Trophoblast cell (in vitro differentiated cells and primary cell): ENCODE measurements around the gene ADARB2.

Experiments used
- DNase-seq, 2 donors: peaks; one replicate each; pipeline ENCODE4 v3.0.0-alpha.2; 2016
- H2AFZ ChIP-seq: 2 replicates; pipeline ENCODE4 v1.6.1; 2013; ENCODE audit warnings: low read length, moderate library complexity, mild to moderate bottlenecking; ENCODE audit not compliant: insufficient read depth, poor library complexity
- H2AK5ac ChIP-seq: 2 replicates; pipeline ENCODE4 v1.6.1; 2013; ENCODE audit warnings: mild to moderate bottlenecking, low read length
- H2BK120ac ChIP-seq: 2 replicates; pipeline ENCODE4 v1.6.1; 2013; ENCODE audit warnings: low read length, mild to moderate bottlenecking, moderate library complexity; ENCODE audit not compliant: insufficient read depth, poor library complexity
- H2BK12ac ChIP-seq: 2 replicates; pipeline ENCODE4 v1.6.1; 2013; ENCODE audit warnings: mild to moderate bottlenecking, low read length, moderate library complexity
- H2BK5ac ChIP-seq: 2 replicates; pipeline ENCODE4 v1.6.1; 2013; ENCODE audit warnings: low read length, low read depth, moderate library complexity, mild to moderate bottlenecking; ENCODE audit not compliant: poor library complexity
- H3K14ac ChIP-seq: 2 replicates; pipeline ENCODE4 v1.6.1; 2013; ENCODE audit warnings: mild to moderate bottlenecking, low read length
- H3K18ac ChIP-seq: 2 replicates; pipeline ENCODE4 v1.6.1; 2013; ENCODE audit warnings: mild to moderate bottlenecking, low read length
- H3K23ac ChIP-seq: 2 replicates; pipeline ENCODE4 v1.6.1; 2013; ENCODE audit warnings: low read length
- H3K27ac ChIP-seq: 2 replicates; pipeline ENCODE4 v1.5.1; 2013; ENCODE audit warnings: low read depth, mild to moderate bottlenecking, inconsistent platforms, low read length, moderate library complexity
- H3K27me3 ChIP-seq: 2 replicates; pipeline ENCODE4 v1.6.1; 2013; ENCODE audit warnings: inconsistent platforms, mild to moderate bottlenecking, low read length, moderate library complexity; ENCODE audit not compliant: insufficient read depth
- H3K36me3 ChIP-seq, 2 experiments: 1 replicate in 1 of 2; 2 replicates in 1 of 2; pipeline ENCODE4 v1.6.1; 2013; ENCODE audit warnings: low read length in 2 of 2, mild to moderate bottlenecking in 2 of 2, moderate library complexity in 1 of 2; ENCODE audit not compliant: insufficient read depth in 2 of 2, control insufficient read depth in 1 of 2
- H3K4ac ChIP-seq: 2 replicates; pipeline ENCODE4 v1.6.1; 2013; ENCODE audit warnings: low read depth, mild to moderate bottlenecking, low read length, moderate library complexity
- H3K4me1 ChIP-seq, 2 experiments: 1 replicate in 1 of 2; 2 replicates in 1 of 2; pipeline ENCODE4 v1.6.1; 2013; ENCODE audit warnings: low read length in 2 of 2, mild to moderate bottlenecking in 2 of 2, moderate library complexity in 1 of 2; ENCODE audit not compliant: insufficient read depth in 2 of 2, control insufficient read depth in 1 of 2
- H3K4me2 ChIP-seq: 2 replicates; pipeline ENCODE4 v1.6.1; 2013; ENCODE audit warnings: inconsistent platforms, mild to moderate bottlenecking, low read length, moderate library complexity
- H3K4me3 ChIP-seq: 2 replicates; pipeline ENCODE4 v1.5.1; 2013; ENCODE audit warnings: mild to moderate bottlenecking, low read depth, low read length, inconsistent platforms
- H3K79me1 ChIP-seq: one replicate; pipeline ENCODE4 v1.6.1; 2013; ENCODE audit warnings: low read length
- H3K79me2 ChIP-seq: 2 replicates; pipeline ENCODE4 v1.6.1; 2013; ENCODE audit warnings: low read length, mild to moderate bottlenecking; ENCODE audit not compliant: control insufficient read depth, insufficient read depth, poor library complexity
- H3K9ac ChIP-seq: 2 replicates; pipeline ENCODE4 v1.6.1; 2013; ENCODE audit warnings: mild to moderate bottlenecking, low read length
- H3K9me3 ChIP-seq: 2 replicates; pipeline ENCODE4 v1.6.1; 2013; ENCODE audit warnings: low read depth, mild to moderate bottlenecking, control low read depth, inconsistent platforms, low read length; ENCODE audit not compliant: insufficient read depth
- H4K12ac ChIP-seq: 2 replicates; pipeline ENCODE4 v1.6.1; 2013; ENCODE audit warnings: low read depth, mild to moderate bottlenecking, low read length, moderate library complexity
- H4K8ac ChIP-seq: 2 replicates; pipeline ENCODE4 v1.6.1; 2013; ENCODE audit warnings: low read depth, mild to moderate bottlenecking, low read length, moderate library complexity
- H4K91ac ChIP-seq: one replicate; pipeline ENCODE4 v1.6.1; 2013; ENCODE audit warnings: low read depth, mild to moderate bottlenecking, low read length, moderate library complexity
- WGBS: extraction: QIAGEN DNeasy Blood & Tissue Kit; methylation state at CpG from one replicate; pipeline ENCODE4 v1.1.7; 2013; ENCODE audit warnings: missing lambda C conversion rate; ENCODE audit not compliant: insufficient read length, insufficient coverage; ENCODE audit errors: extremely low coverage; 5-methylcytosine and 5-hydroxymethylcytosine counted together

Gene ADARB2

GRCh38 chr10:1631282-1631681 is 106.0 kb downstream of the ADARB2 start:
- H3K27me3 ChIP-seq, result no peaks in the 10 kb centered on the region
- no peak overlapping the region for H2BK12ac ChIP-seq
- H4K8ac ChIP-seq, result no peak overlapping the region
- no peak overlapping the region for H3K23ac ChIP-seq
- H3K4me1 ChIP-seq, result peaks cover 5 to 6% of the 10 kb centered on the region in 2 experiments
- no peak overlapping the region for H3K27ac ChIP-seq
- no peak overlapping the region for H2AK5ac ChIP-seq
- no peaks in the 10 kb centered on the region for H3K79me2 ChIP-seq
- no peak overlapping the region for H2BK120ac ChIP-seq
- H2BK5ac ChIP-seq, result no peak overlapping the region
- H3K4me2 ChIP-seq, result no peak overlapping the region
- no peak overlapping the region for H3K14ac ChIP-seq
- no peak overlapping the region for H3K18ac ChIP-seq
- H4K12ac ChIP-seq, result no peak overlapping the region
- no peaks in the 10 kb centered on the region for H3K79me1 ChIP-seq
- WGBS, result no CpG with 5 or more reads among the region's 13 CpGs
- H3K36me3 ChIP-seq, result no peaks in the 10 kb centered on the region
- no peak overlapping the region for H4K91ac ChIP-seq
- no peak overlapping the region for H3K9ac ChIP-seq
- H3K4me3 ChIP-seq, result no peak overlapping the region
- peaks cover 6% of the 10 kb centered on the region for H3K9me3 ChIP-seq
- DNase-seq, result no peak
- no peak overlapping the region for H2AFZ ChIP-seq
- H3K4ac ChIP-seq, result no peak overlapping the region

GRCh38 chr10:1630304-1630703 is 107.0 kb downstream of the ADARB2 start:
- WGBS, result no CpG with 5 or more reads among the region's 6 CpGs
- Histone ChIP-seq H2AFZ (no peak overlapping the region), H3K4me3 (no peak overlapping the region), H2BK12ac (no peak overlapping the region), H3K9me3 (peaks cover 6% of the 10 kb centered on the region), H3K23ac (no peak overlapping the region), H3K27ac (no peak overlapping the region), H2BK5ac (no peak overlapping the region), H2AK5ac (no peak overlapping the region), H2BK120ac (no peak overlapping the region), H3K4ac (no peak overlapping the region), H3K9ac (no peak overlapping the region), H3K14ac (no peak overlapping the region), H3K27me3 (no peaks in the 10 kb centered on the region), H3K36me3 (no peaks in the 10 kb centered on the region), H4K12ac (no peak overlapping the region), H3K79me1 (no peaks in the 10 kb centered on the region), H3K4me2 (no peak overlapping the region), H3K4me1 (peaks cover 5 to 6% of the 10 kb centered on the region in 2 experiments), H3K18ac (no peak overlapping the region), H3K79me2 (no peaks in the 10 kb centered on the region), H4K91ac (no peak overlapping the region), H4K8ac (no peak overlapping the region)
- DNase-seq, result no peak

GRCh38 chr10:1629326-1630198 is 107.8 kb downstream of the ADARB2 start:
- WGBS, result no CpG with 5 or more reads among the region's 18 CpGs
- no peak overlapping the region for H2BK12ac ChIP-seq
- H3K79me2 ChIP-seq, result no peaks in the 10 kb centered on the region

GRCh38 chr10:1628757-1629156 is 108.6 kb downstream of the ADARB2 start:
- WGBS, result no CpG with 5 or more reads among the region's 14 CpGs
- Histone ChIP-seq H3K4me3 (no peak overlapping the region), H4K91ac (no peak overlapping the region), H2BK12ac (no peak overlapping the region), H3K14ac (no peak overlapping the region), H3K23ac (no peak overlapping the region), H3K79me2 (no peaks in the 10 kb centered on the region), H4K8ac (no peak overlapping the region), H2BK5ac (no peak overlapping the region), H3K18ac (no peak overlapping the region), H3K4me1 (peaks cover 5 to 6% of the 10 kb centered on the region in 2 experiments), H3K4ac (no peak overlapping the region), H3K79me1 (no peaks in the 10 kb centered on the region), H2AK5ac (no peak overlapping the region), H3K9me3 (peaks cover 6% of the 10 kb centered on the region), H3K4me2 (no peak overlapping the region), H4K12ac (no peak overlapping the region), H3K27ac (no peak overlapping the region), H2AFZ (no peak overlapping the region), H3K27me3 (no peaks in the 10 kb centered on the region), H3K9ac (no peak overlapping the region), H2BK120ac (no peak overlapping the region), H3K36me3 (no peaks in the 10 kb centered on the region)
- DNase-seq, result no peak

More at GRCh38 chr10:1629326-1630198, 107.8 kb downstream of the ADARB2 start:
- no peak overlapping the region for H3K27ac ChIP-seq
- no peak overlapping the region for H3K4ac ChIP-seq
- no peak overlapping the region for H2AK5ac ChIP-seq
- H3K79me1 ChIP-seq, result no peaks in the 10 kb centered on the region
- no peak overlapping the region for H4K12ac ChIP-seq
- no peak overlapping the region for H3K14ac ChIP-seq
- no peak overlapping the region for H3K9ac ChIP-seq
- peaks cover 6% of the 10 kb centered on the region for H3K9me3 ChIP-seq
- no peak for DNase-seq
- no peak overlapping the region for H4K91ac ChIP-seq
- H2BK5ac ChIP-seq, result no peak overlapping the region
- no peaks in the 10 kb centered on the region for H3K36me3 ChIP-seq
- H3K4me1 ChIP-seq, result peaks cover 5 to 6% of the 10 kb centered on the region in 2 experiments
- H3K18ac ChIP-seq, result no peak overlapping the region
- H2AFZ ChIP-seq, result no peak overlapping the region
- no peaks in the 10 kb centered on the region for H3K27me3 ChIP-seq
- no peak overlapping the region for H3K23ac ChIP-seq
- no peak overlapping the region for H2BK120ac ChIP-seq
- no peak overlapping the region for H3K4me2 ChIP-seq
- no peak overlapping the region for H3K4me3 ChIP-seq
- H4K8ac ChIP-seq, result no peak overlapping the region
